ENCODE data around the gene ABL2. TPM values are rescaled to one million over a fixed set of nuclear protein-coding genes. Genes with fewer than 3 reads are reported as not detected.

The ABL2 gene
- polyA plus RNA-seq, 2 of the 4 experiments (the other 2 are of a cell fraction) = 12.4 TPM

DNA sequence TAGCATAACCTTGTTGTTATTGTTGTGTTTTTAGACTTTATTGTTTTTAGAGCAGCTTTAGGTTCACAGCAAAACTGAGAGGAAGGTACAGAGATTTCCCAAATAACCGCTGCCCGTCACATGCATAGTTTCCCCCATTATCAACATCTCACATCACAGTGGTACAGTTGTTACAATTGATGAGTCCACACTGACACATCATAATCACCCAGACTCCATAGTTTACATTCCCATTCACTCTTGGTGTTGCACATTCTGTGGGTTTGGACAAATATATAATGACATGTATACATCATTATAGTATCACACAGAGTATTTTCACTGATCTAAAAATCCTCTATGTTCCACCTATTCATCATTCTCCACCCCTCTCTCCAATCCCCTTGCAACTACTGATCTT is 173.5 kb downstream of the ABL2 start (continued):
- TF ChIP-seq JUNB (IDR thresholded peaks at IDR 0.05) (no peak), CBX2 (IDR thresholded peaks at IDR 0.05; ENCODE audit: borderline replicate concordance, low read depth) (no peak)
- TF ChIP-seq, protein P1, sequence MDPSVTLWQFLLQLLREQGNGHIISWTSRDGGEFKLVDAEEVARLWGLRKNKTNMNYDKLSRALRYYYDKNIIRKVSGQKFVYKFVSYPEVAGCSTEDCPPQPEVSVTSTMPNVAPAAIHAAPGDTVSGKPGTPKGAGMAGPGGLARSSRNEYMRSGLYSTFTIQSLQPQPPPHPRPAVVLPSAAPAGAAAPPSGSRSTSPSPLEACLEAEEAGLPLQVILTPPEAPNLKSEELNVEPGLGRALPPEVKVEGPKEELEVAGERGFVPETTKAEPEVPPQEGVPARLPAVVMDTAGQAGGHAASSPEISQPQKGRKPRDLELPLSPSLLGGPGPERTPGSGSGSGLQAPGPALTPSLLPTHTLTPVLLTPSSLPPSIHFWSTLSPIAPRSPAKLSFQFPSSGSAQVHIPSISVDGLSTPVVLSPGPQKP (IDR thresholded peaks at IDR 0.05; ENCODE audit: low read depth, low read length) = no peak
- TF ChIP-seq, protein P2, sequence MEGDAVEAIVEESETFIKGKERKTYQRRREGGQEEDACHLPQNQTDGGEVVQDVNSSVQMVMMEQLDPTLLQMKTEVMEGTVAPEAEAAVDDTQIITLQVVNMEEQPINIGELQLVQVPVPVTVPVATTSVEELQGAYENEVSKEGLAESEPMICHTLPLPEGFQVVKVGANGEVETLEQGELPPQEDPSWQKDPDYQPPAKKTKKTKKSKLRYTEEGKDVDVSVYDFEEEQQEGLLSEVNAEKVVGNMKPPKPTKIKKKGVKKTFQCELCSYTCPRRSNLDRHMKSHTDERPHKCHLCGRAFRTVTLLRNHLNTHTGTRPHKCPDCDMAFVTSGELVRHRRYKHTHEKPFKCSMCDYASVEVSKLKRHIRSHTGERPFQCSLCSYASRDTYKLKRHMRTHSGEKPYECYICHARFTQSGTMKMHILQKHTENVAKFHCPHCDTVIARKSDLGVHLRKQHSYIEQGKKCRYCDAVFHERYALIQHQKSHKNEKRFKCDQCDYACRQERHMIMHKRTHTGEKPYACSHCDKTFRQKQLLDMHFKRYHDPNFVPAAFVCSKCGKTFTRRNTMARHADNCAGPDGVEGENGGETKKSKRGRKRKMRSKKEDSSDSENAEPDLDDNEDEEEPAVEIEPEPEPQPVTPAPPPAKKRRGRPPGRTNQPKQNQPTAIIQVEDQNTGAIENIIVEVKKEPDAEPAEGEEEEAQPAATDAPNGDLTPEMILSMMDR (IDR thresholded peaks at IDR 0.05) = no peak

DNA sequence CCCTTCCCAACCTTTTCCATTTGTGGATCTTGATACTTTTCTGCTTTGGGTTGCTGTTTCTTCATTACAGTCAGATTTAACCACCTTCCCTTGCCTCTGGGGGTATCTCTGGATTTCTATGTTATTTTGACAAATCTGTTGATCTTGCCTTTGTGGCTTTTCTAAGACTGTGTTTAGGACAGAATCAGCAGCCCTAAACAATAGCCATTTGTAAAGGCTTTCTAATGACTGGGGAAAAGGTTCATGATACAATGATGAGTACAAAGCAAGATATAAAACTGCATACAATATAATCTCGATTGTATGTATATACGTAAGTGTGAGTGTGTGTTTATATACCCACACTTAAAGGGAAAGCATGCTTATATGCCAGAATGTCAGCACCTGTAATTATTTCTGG is 176.0 kb downstream of the ABL2 start:
- 79% methylated on average over 2 of the region's 2 CpGs for WGBS (ENCODE audit: missing lambda C conversion rate)
- Histone ChIP-seq H3K9me3 (peaks cover 9% of the 10 kb centered on the region; the same call in 2 of the 3 replicates), H3K4me1 (peaks cover 10% of the 10 kb centered on the region), H3K4me2 (no peak overlapping the region), H3K27ac (no peak overlapping the region), H3K4me3 (no peak overlapping the region)
- no peak for ATAC-seq
- TF ChIP-seq, protein P3, sequence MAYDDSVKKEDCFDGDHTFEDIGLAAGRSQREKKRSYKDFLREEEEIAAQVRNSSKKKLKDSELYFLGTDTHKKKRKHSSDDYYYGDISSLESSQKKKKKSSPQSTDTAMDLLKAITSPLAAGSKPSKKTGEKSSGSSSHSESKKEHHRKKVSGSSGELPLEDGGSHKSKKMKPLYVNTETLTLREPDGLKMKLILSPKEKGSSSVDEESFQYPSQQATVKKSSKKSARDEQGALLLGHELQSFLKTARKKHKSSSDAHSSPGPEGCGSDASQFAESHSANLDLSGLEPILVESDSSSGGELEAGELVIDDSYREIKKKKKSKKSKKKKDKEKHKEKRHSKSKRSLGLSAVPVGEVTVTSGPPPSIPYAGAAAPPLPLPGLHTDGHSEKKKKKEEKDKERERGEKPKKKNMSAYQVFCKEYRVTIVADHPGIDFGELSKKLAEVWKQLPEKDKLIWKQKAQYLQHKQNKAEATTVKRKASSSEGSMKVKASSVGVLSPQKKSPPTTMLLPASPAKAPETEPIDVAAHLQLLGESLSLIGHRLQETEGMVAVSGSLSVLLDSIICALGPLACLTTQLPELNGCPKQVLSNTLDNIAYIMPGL (CRISPR knock-in tag; IDR thresholded peaks at IDR 0.05; ENCODE audit: borderline replicate concordance) = no peak
- TF ChIP-seq FOXS1 (CRISPR knock-in tag; IDR thresholded peaks at IDR 0.05) (no peak), RCOR1 (IDR thresholded peaks at IDR 0.05; ENCODE audit: low read depth, low read length) (no peak), CBX8 (IDR thresholded peaks at IDR 0.05) (no peak), RARB (CRISPR knock-in tag; IDR thresholded peaks at IDR 0.05) (no peak), HOXA7 (CRISPR knock-in tag; IDR thresholded peaks at IDR 0.05) (no peak), EHMT2 (IDR thresholded peaks at IDR 0.05; ENCODE audit: low read depth) (no peak), MAFK (IDR thresholded peaks at IDR 0.05; ENCODE audit: partially characterized antibody) (no peak), TFCP2L1 (CRISPR knock-in tag; IDR thresholded peaks at IDR 0.05) (no peak)
- TF ChIP-seq, protein P4, sequence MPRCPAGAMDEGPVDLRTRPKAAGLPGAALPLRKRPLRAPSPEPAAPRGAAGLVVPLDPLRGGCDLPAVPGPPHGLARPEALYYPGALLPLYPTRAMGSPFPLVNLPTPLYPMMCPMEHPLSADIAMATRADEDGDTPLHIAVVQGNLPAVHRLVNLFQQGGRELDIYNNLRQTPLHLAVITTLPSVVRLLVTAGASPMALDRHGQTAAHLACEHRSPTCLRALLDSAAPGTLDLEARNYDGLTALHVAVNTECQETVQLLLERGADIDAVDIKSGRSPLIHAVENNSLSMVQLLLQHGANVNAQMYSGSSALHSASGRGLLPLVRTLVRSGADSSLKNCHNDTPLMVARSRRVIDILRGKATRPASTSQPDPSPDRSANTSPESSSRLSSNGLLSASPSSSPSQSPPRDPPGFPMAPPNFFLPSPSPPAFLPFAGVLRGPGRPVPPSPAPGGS (IDR thresholded peaks at IDR 0.05) = no peak
- CTCF ChIA-PET = no interaction called here
- FAIRE-seq = no peak
- DNase-seq (ENCODE audit: low read depth in 1 of 2, low spot score in 1 of 2) = no peak
- POLR2A ChIA-PET = no interaction called here

DNA sequence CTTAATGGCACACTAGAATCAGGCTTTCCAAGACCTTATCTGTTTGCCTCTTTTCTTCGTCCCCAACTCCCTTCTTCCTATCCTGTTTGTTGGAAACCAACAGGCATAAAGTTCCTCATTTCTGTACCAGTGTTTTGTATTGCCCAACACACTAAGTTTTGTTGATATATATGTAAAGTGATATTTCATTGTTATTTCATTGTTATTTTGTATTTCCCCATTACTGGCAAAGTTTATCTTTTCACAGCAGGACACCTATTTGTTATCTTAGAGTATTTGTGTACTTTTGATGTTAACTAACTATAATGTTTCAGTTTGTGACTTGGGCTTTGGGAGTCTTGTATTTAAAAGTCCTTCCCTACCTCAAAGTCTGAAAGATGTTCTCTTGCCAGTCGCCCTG is 176.7 kb downstream of the ABL2 start:
- WGBS (ENCODE audit: missing lambda C conversion rate) = 87% methylated on average over 2 of the region's 2 CpGs
- FAIRE-seq (no peak), ATAC-seq (no peak), DNase-seq (ENCODE audit: low read depth in 1 of 2, low spot score in 1 of 2) (no peak)
- ChIA-PET CTCF (no interaction called here), POLR2A (no interaction called here)
- H3K4me3 ChIP-seq = no peak overlapping the region
- H3K9me3 ChIP-seq = peaks cover 9% of the 10 kb centered on the region; the same call in 2 of the 3 replicates
- H3K4me2 ChIP-seq = no peak overlapping the region
- peaks cover 5% of the 10 kb centered on the region; the same call in 1 of the 3 replicates for H3K4me1 ChIP-seq
- no peak overlapping the region for H3K27ac ChIP-seq
- TF ChIP-seq ZC3H11A (IDR thresholded peaks at IDR 0.05) (no peak), GATA3 (IDR thresholded peaks at IDR 0.05; ENCODE audit: borderline replicate concordance) (no peak), EP300 (IDR thresholded peaks at IDR 0.05) (no peak)
- TF ChIP-seq, protein P5, sequence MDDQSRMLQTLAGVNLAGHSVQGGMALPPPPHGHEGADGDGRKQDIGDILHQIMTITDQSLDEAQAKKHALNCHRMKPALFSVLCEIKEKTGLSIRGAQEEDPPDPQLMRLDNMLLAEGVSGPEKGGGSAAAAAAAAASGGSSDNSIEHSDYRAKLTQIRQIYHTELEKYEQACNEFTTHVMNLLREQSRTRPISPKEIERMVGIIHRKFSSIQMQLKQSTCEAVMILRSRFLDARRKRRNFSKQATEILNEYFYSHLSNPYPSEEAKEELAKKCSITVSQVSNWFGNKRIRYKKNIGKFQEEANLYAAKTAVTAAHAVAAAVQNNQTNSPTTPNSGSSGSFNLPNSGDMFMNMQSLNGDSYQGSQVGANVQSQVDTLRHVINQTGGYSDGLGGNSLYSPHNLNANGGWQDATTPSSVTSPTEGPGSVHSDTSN (IDR thresholded peaks at IDR 0.05) = no peak

Small RNAs within 50 kb of the gene (small RNA-seq; reads per million reads assigned to genes)
- 0 reads per million in 6 experiments for gene AL512326.2
- 0 reads per million in 6 experiments for gene AL512326.3
- gene EIF4A1P11 = 0 reads per million in 6 experiments
- 0 reads per million in 6 experiments for gene RF00272

Other genes starting within 250 kb of the ABL2 start
- gene FAM20B, start 203.8 kb downstream of the ABL2 start, polyA plus RNA-seq (2011; rRNA removed) = 34.9 and 35.3 TPM in 2 replicates
- 24.2 to 25.3 TPM (median 25.3 TPM) in 3 replicates for gene FAM20B, start 203.8 kb downstream of the ABL2 start, polyA plus RNA-seq (2017; fragmentation: RNase III; extraction: RNeasy Plus Mini Kit Qiagen cat#74134 plus additional on column Dnase treatment)
- 30.7 and 41.0 TPM in 2 replicates for gene TOR3A, start 147.6 kb downstream of the ABL2 start, polyA plus RNA-seq (2011; rRNA removed)
- gene TOR3A, start 147.6 kb downstream of the ABL2 start, polyA plus RNA-seq (2017; fragmentation: RNase III; extraction: RNeasy Plus Mini Kit Qiagen cat#74134 plus additional on column Dnase treatment) = 44.5 to 48.9 TPM (median 46.4 TPM) in 3 replicates
- gene SOAT1, start 64.1 kb upstream of the ABL2 start, polyA plus RNA-seq (2011; rRNA removed) = 50.3 and 62.1 TPM in 2 replicates
- gene SOAT1, start 64.1 kb upstream of the ABL2 start, polyA plus RNA-seq (2017; fragmentation: RNase III; extraction: RNeasy Plus Mini Kit Qiagen cat#74134 plus additional on column Dnase treatment) = 15.6 to 19.0 TPM (median 18.2 TPM) in 3 replicates
- 0.56 and 0.71 TPM in 2 replicates for gene AXDND1, start 136.3 kb upstream of the ABL2 start, polyA plus RNA-seq (2011; rRNA removed)
- gene AXDND1, start 136.3 kb upstream of the ABL2 start, polyA plus RNA-seq (2017; fragmentation: RNase III; extraction: RNeasy Plus Mini Kit Qiagen cat#74134 plus additional on column Dnase treatment) = 0.22 to 0.34 TPM (median 0.30 TPM) in 3 replicates

All from A549 (cell line).